AG04449 (cell line): ENCODE data around the gene NUF2.
"Not testable (repeated sequence)": the region's sequence is repeated elsewhere in the genome, so short reads cannot be mapped to it uniquely, and the experiment has no call there.

Experiments
- CTCF ChIA-PET: fragments of 350-600 bp; formaldehyde crosslinking; extraction: SDS; loops from one replicate; lab custom pipeline; 2021; ENCODE audit warnings: antibody characterized with exemption; lab: Yijun Ruan, JAX
- POLR2A ChIA-PET: fragments of 400-600, 350-600 bp; formaldehyde crosslinking; extraction: SDS; loops from one replicate; lab custom pipeline; 2020; ENCODE audit warnings: antibody characterized with exemption, inconsistent platforms; lab: Yijun Ruan, JAX
- DNase-seq: peaks from one replicate; pipeline ENCODE4 v3.0.0-alpha.2; 2010; ENCODE audit warnings: low read depth, low spot score
- H3K4me3 ChIP-seq: 2 replicates; pipeline ENCODE4 v1.5.1; 2011; ENCODE audit warnings: low read depth, mild to moderate bottlenecking, control low read depth, low read length
- CTCF ChIP-seq: IDR thresholded peaks from one replicate; pipeline ENCODE4 v1.5.1; 2011; ENCODE audit warnings: mild to moderate bottlenecking, moderate library complexity, low read length, control low read depth, inconsistent platforms; ENCODE audit not compliant: insufficient read depth; ENCODE audit errors: missing control alignments

Gene NUF2

GRCh38 chr1:163291461-163291860 is 30.3 kb upstream of the NUF2 start:
- ChIA-PET POLR2A (no interaction called here), CTCF (no interaction called here)
- no peak for DNase-seq
- H3K4me3 ChIP-seq, result no peak overlapping the region
- TF ChIP-seq CTCF, result no peak

- POLR2A ChIA-PET, CTCF ChIA-PET: not testable (repeated sequence)
Observed at GRCh38 chr1:163292153-163292552, 29.6 kb upstream of the NUF2 start.

GRCh38 chr1:163293497-163293896 is 28.3 kb upstream of the NUF2 start:
- POLR2A ChIA-PET, DNase-seq, H3K4me3 ChIP-seq: not testable (repeated sequence)
- CTCF ChIA-PET, result interaction anchor here (0.9 to 1.4 kb wide), 2 partner anchors 12 to 22 kb away, joined by 3 to 5 read pairs; no protein-coding TSS in a partner anchor

More at GRCh38 chr1:163292153-163292552, 29.6 kb upstream of the NUF2 start:
- not testable (repeated sequence) for H3K4me3 ChIP-seq, DNase-seq

GRCh38 chr1:163295949-163296348 is 25.8 kb upstream of the NUF2 start:
- no peak for TF ChIP-seq CTCF
- ChIA-PET CTCF (no interaction called here), POLR2A (no interaction called here)
- no peak overlapping the region for H3K4me3 ChIP-seq
- no peak for DNase-seq

- ChIA-PET POLR2A (no interaction called here), CTCF (interaction anchor here (0.9 to 1.4 kb wide), 4 partner anchors 10 to 443 kb away, joined by 3 to 5 read pairs (median 4); no protein-coding TSS in a partner anchor)
- no peak for TF ChIP-seq CTCF
- H3K4me3 ChIP-seq, result no peak overlapping the region
- no peak for DNase-seq
Observed at GRCh38 chr1:163296504-163297263, 25.1 kb upstream of the NUF2 start.

GRCh38 chr1:163298365-163298764 is 23.4 kb upstream of the NUF2 start:
- no peak for DNase-seq
- POLR2A ChIA-PET, result no interaction called here
- no peak for TF ChIP-seq CTCF
- CTCF ChIA-PET, result interaction anchor here (1.4 kb wide), 1 partner anchor 17 kb away, joined by 5 read pairs; no protein-coding TSS in a partner anchor
- H3K4me3 ChIP-seq, result no peak overlapping the region

GRCh38 chr1:163300568-163300967 is 21.2 kb upstream of the NUF2 start:
- POLR2A ChIA-PET, result no interaction called here
- H3K4me3 ChIP-seq, result no peak overlapping the region
- CTCF ChIA-PET, result interaction anchor here (0.7 to 2.8 kb wide), 2 partner anchors 13 to 15 kb away, joined by 3 to 12 read pairs; no protein-coding TSS in a partner anchor
- TF ChIP-seq CTCF, result no peak
- no peak for DNase-seq
